Astrocyte of the cerebellum (primary cell): ENCODE measurements around the gene ZNF423.

ENCODE experiments used
- DNase-seq: peaks from one replicate; pipeline ENCODE4 v3.0.0-alpha.2; 2011; ENCODE audit warnings: low read depth
- H3K4me3 ChIP-seq: 2 replicates; pipeline ENCODE4 v1.5.1; 2011; ENCODE audit warnings: mild to moderate bottlenecking, low read depth, low read length, moderate library complexity
- in situ Hi-C: cut with HindIII; loops from 2 replicates; pipeline ENCODE4 v1.10.0; 2017; ENCODE audit warnings: low sequenced_read_pairs
- TF ChIP-seq, protein P1 (sequence below): IDR thresholded peaks from 2 replicates; pipeline ENCODE4 v1.5.1; 2012; ENCODE audit warnings: low read length, low read depth, moderate library complexity, mild to moderate bottlenecking; ENCODE audit errors: missing control alignments

ZNF423 gene

DNA sequence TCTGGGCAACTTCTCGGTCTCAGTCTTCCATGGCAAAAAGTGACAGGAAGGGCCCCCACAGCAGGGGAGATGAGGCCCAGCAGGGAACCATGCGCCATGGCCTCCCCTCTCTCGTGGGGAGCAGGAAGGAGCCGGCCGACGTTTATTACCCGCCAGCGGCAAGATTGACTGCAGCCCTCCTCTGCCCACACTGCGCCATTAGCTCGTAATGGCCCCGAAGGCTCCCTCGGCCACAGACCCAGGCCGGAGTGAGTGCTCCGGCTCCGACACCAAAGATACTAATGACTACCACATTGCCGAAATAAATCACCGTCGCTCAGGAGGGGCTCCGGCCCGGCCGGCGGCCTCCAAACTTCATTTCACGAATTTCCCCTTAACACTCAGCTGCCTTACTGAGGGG lies 255.4 kb downstream of the ZNF423 start:
- TF ChIP-seq, protein P1, sequence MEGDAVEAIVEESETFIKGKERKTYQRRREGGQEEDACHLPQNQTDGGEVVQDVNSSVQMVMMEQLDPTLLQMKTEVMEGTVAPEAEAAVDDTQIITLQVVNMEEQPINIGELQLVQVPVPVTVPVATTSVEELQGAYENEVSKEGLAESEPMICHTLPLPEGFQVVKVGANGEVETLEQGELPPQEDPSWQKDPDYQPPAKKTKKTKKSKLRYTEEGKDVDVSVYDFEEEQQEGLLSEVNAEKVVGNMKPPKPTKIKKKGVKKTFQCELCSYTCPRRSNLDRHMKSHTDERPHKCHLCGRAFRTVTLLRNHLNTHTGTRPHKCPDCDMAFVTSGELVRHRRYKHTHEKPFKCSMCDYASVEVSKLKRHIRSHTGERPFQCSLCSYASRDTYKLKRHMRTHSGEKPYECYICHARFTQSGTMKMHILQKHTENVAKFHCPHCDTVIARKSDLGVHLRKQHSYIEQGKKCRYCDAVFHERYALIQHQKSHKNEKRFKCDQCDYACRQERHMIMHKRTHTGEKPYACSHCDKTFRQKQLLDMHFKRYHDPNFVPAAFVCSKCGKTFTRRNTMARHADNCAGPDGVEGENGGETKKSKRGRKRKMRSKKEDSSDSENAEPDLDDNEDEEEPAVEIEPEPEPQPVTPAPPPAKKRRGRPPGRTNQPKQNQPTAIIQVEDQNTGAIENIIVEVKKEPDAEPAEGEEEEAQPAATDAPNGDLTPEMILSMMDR: no peak
- in situ Hi-C loops: loop anchor here (5.0 kb wide), 2 partner anchors 48 to 83 kb away; no protein-coding TSS in a partner anchor
- no peak overlapping the region for H3K4me3 ChIP-seq
- DNase-seq: no peak

DNA sequence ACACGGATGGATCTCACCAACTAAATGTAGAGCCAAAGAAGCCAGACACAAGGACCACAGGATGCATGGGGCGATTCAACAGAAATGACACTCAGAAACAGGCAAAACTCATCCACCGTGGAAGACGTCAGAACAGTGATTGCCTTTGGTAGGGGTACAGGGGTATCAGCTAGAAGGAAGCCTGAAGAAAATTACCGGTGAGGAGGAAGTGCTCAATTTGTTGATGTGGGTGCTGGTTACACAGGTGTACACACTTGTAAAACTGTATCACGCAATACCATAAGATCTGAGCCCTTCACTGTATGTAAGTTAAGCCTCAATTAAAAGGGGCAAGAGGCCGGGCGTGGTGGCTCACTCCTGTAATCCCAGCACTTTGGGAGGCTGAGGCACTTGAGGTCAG lies 256.2 kb downstream of the ZNF423 start:
- no peak for DNase-seq
- in situ Hi-C loops: loop anchor here (5.0 kb wide), 2 partner anchors 47 to 82 kb away; no protein-coding TSS in a partner anchor
- TF ChIP-seq, protein P1: no peak
- H3K4me3 ChIP-seq: no peak overlapping the region

DNA sequence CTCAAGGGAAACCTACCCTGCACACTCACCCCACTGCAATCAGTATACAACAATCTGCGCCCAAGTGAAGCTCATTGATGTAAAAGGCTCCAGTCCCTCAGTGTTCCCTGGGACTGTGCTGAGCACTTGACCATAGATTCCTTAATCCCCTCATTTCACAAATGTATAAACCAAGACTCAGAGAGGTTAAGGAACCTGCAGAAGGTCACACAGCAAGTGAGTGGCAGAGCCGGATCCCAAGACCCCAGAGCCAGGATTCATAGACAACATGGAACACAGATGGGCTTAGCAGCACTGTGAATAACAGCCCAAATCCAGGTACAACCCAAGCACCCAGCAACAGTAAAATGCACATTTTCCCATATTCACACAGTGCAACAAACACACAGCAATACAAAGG lies 256.6 kb downstream of the ZNF423 start:
- TF ChIP-seq, protein P1: no peak
- in situ Hi-C loops: no loop called here
- no peak overlapping the region for H3K4me3 ChIP-seq
- no peak for DNase-seq

DNA sequence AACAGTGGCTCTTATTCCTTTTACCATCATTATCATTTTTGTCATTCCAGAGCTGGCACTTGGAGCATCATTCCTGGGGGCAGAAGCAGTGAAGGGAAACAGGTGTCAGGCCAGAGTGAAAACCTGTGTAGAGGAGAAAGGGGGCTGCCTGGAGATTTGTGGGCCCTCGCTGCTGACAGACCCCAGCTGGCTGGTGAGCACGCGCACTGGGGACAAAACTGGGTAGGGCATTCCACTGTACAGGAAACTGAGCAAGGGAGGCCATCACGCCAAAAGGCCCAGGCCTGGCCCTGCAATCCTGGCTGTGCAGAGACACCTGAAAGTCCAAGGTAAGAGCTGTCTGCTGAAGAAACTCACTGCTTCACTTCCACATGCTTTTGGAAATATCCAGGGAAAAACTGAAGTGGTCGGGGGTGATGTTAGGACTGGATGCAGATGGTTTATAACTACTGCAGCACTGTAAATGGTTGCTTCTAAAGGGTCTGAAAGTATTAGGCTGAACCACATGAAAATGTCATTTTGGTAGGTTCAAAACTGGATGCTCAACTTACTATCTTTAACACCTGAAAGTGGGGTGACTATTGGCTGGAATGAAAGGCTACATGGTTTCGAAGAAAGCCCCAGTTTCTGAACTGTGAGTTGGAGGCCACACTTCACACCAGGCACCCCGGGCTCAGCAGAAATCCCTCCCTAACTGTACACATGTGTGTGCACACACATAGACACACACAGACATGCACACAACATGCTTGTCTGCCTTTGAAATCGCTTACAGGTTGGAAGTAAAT lies 257.3 kb downstream of the ZNF423 start:
- TF ChIP-seq, protein P1: no peak
- no peak overlapping the region for H3K4me3 ChIP-seq
- no peak for DNase-seq
- in situ Hi-C loops: no loop called here

DNA sequence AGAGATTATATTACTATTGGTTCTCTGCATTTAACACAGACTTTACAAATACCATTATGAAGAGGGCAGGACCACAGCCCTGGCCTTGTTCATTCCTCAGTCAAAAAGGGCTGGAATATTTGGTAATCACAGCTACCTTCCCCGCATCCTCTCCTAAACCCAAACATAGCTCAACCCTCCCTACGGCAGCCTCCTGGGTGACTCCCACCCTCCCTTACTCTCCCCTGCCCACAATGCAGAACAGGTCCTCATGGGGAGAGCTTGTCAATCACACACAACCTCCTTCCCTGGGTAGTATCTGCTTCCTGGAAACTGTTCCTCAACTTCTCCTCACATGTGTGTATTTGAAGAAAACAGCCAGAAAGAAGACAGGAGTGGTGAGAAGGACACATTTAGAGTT lies 258.1 kb downstream of the ZNF423 start:
- H3K4me3 ChIP-seq: no peak overlapping the region
- no peak for DNase-seq
- in situ Hi-C loops: no loop called here
- TF ChIP-seq, protein P1: no peak

DNA sequence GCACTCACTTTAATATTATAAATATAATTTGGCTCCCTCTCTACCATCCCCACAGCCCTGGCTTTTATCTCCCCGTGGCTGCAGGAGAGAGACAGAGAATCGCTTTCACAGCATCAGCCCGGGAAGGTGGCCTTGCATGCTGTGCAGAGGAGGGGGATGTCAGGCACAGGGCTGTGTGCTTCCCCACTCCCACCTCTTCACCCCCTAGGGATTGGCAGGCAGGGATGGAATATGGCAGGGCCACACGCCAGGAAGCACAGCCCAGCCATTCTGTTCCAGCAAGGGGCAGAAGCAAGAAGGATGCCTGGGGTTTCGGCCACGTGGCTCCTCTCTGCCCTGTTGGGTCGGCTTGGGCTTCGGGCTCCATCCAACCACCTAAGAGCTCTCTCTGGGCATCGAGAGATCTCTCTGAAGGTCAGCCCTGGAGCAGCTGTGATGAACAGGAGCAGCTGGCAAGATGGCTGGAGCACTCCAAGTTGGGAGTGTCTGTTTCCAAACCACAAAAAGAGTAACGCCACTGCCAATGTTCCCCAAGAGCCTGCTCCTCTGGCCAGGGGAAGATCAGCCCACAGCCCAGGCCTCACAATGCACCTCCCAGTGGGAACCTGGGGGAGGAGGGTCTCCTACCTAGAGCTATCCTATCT lies 259.1 kb downstream of the ZNF423 start:
- no peak overlapping the region for H3K4me3 ChIP-seq
- TF ChIP-seq, protein P1: no peak
- DNase-seq: peak; percentile 61
- in situ Hi-C loops: no loop called here
